ENCODE measurements around the gene VAMP8.
A peak's percentile ranks its signal among the peaks of the same experiment; 100 is the strongest.
"Not testable (repeated sequence)": the region's sequence is repeated elsewhere in the genome, so short reads cannot be mapped to it uniquely, and the experiment has no call there.

Gene VAMP8

GRCh38 chr2:85547859-85548607, 29.4 kb upstream of the VAMP8 start:
- no peak for DNase-seq

DNA sequence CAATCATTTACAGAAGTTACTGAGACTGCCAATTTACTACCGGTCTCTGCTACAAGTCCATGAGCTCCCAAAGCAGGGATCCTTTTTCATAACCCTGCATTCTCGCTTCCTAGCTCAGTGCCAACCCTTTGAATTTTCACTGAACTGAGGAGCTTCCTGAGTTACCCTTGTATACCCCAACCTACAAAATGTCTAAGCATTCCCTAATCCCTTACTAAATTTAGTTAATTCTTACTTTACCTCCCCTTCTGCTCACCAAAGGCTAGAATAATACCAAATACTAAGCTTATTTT, 28.8 kb upstream of the VAMP8 start:
- no peak for DNase-seq

DNA sequence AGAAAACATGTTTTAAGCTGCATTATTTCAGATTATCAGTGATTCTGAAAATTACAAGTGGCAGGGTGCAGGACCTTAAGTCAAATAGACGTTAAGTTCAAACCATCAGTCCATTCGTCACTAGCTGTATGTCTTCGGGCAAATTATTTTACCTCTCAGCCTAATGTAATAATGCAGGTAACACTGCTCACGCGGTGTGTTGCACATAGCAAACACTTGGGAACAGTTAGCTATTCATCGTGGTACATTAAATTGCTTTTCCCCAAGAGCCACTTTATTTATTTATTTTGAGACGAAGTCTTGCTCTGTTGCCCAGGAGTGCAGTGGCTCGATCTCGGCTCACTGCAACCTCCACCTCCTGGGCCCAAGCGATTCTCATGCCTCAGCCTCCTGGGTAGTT, 28.3 kb upstream of the VAMP8 start:
- no peak for DNase-seq

GRCh38 chr2:85549826-85550225, 27.6 kb upstream of the VAMP8 start:
- DNase-seq, result no peak

DNA sequence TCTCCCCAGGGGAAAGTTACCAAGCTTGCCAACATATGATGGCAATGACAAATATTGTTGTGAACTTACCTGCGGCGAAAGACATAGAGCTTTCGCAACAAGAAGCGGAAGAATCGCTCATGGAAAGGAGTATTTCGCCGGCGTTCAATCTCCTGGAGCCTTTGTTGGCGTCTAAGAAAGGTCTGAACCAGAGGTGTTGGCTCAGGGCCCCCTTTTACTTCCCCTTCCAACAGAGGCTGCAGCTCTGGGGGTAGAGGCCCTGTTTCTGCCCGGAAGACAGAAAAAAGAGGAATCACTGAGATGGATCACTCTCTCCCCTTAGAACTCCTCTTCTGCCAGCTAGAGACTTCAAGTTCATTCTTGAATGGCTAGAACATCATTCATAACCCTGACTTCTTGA, 26.9 kb upstream of the VAMP8 start:
- no peak for DNase-seq

DNA sequence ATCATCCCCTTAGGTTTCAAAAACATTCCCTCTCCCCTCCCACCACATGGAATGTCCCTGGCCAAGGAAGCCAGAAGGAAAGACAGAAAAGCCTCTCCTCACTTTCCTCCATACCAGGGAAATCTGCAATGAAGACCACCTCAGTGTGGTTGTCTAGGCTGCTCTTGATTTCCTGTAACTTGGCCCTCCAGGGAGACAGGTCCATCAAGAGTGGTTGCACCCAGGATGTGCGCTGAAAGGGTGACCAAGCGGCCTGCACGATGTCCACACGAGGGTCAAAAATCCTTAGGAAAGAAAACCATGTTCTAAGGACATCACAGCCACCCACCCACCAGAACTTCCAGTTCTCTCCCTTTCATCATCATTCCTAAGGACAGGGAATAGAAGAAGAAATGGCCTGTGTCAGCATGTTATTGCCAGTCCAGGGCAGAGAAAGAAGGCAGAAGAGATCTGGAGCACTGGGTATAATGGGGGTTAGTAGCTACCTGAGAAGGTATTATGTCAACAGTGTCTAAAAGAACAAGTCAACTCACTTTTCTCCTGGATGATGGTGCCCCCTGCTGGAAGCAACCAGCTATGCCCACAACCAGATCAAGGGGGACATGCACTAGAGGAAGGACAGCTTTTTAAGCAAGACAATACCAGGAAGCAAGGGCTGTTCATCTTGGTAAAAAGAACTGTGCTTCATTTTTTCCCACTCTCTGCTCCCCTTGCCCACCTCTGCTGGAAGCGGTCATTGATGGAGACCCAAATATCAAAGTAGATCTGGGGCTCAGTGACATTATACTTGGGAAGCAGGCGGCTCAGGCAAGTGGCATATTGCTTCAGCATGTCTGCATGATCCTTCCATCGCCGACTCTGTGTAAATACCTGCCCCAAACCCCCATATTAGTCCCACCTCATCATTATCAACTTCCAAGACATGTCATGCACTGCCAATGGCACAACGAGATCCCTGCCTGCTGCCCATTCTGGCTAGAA, 25.4 kb upstream of the VAMP8 start:
- DNase-seq, result peak; percentile 92

DNA sequence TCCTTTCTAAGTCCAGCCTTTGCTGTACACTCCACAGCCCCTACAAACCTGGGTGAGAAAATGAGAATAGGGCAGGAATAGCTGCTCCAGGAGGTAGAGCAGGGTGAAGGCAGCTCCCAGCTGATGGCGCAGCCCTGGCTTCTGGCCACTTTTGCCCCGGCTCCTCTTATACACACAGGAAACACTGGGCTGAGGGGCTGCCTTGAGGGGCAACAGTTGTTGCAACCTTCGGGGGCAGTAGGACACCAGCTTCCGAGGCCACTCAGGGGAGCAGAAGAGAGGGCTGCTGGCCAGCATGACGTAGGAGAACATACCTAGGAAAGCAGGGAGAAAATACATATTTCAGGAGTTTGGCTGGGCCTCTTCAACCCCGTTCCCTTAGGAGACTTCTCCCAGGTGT, 24.2 kb upstream of the VAMP8 start:
- no peak for DNase-seq

GRCh38 chr2:85554980-85555612, 22.3 kb upstream of the VAMP8 start:
- no peak for DNase-seq

- no peak for DNase-seq
Observed at GRCh38 chr2:85557130-85557529, 20.3 kb upstream of the VAMP8 start.

DNA sequence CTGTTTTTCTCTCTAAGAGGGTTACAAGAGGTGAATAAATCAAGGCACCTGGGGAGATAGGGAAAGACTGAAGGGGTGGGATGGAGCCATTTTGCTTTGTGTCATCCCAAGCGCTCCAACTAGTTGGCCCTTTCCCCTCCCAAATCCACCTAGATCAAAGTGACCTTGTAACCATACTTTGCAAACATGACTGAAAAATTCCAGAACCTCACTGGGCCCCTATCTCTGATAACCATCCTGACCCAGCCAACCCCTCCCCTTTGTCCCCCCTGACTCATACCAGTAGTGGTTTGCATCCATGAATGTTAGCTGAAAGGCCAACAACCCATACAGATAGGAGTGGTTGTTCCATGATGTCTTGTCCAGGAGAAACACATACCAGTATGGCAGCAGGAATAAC, 19.2 kb upstream of the VAMP8 start:
- no peak for DNase-seq

DNA sequence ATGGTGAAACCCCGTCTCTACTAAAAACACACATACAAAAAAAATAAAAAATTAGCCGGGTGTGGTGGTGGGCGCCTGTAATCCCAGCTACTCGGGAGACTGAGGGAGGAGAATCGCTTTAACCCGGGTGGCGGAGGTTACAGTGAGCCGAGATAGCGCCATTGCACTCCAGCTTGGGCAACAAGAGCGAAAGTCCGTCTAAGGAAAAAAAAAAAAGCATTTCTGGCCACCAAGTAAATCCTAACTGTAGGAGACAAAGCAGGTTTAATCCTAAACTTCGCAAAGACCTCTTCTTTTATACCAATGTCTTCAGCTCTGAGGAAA, 17.0 kb upstream of the VAMP8 start:
- not testable (repeated sequence) for DNase-seq

DNA sequence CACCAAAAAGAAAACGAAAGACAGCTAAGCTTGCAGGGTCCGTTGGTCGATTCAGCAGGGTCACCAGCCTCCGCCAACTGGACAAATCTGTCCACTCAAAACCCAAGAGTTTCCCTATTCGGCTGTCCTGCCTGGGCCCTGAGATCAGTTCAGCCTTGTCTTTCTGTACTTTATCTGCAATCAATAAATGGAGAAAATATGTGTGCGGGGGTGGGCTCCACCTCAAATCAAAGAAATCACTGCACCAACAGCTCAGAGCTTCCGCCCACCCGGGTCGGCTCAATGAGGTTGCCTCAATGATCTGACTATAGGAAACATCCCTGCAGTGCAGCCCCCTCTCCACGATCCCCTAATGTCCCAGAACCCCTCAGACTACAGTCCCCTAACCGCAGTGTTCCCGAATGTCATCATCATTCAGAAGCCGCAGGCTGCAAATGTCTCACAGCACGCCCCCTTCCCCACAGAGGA, 16.5 kb upstream of the VAMP8 start:
- no peak for DNase-seq

GRCh38 chr2:85561280-85562212, 15.8 kb upstream of the VAMP8 start, which contains the start of gene GGCX:
Gene GGCX, minus strand, starts transcription at chr2:85561493. Its CDS starts 65 bp downstream, at chr2:85561428.
- peak; percentile 94 for DNase-seq

- DNase-seq, result no peak
Observed at GRCh38 chr2:85564144-85564563, 13.2 kb upstream of the VAMP8 start.

DNA sequence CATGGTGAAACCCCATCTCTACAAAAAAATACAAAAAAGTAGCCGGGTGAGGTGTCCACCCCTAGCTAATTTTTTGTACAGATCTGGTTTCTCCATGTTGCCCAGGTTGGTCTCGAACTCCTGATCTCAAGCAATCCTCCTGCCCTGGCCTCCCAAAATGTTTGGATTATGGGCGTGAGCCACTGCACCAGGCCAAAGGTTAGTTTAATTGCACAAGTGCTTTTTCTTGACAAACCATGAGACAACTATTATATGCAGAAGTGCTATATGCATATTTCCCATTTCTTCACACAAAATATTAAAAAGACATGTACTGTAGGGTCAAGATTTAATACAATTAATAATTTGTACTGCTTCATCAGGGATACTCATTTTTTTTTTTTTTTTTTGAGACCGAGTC, 11.1 kb upstream of the VAMP8 start:
- DNase-seq, result no peak

DNA sequence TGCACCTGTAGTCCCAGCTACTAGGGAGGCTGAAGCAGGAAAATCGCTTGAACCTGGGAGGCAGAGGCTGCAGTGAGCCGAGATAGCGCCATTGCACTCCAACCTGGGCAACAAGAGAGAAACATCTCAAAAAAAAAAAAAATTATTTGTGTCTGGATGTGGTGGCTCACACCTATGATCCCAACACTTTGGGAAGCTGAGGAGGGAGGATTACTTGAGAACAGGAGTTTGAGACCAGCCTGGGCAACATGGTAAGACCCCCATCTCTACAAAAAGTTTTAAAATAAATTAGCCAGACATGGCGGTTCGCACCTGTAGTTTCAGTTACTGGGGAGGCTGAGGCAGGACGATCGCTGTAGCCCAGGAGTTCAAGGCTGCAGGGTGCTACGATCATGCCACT, 1.6 kb upstream of the VAMP8 start:
- no peak for DNase-seq

GRCh38 chr2:85577063-85577385, 362 bp upstream of the VAMP8 start:
- DNase-seq, result no peak

DNA sequence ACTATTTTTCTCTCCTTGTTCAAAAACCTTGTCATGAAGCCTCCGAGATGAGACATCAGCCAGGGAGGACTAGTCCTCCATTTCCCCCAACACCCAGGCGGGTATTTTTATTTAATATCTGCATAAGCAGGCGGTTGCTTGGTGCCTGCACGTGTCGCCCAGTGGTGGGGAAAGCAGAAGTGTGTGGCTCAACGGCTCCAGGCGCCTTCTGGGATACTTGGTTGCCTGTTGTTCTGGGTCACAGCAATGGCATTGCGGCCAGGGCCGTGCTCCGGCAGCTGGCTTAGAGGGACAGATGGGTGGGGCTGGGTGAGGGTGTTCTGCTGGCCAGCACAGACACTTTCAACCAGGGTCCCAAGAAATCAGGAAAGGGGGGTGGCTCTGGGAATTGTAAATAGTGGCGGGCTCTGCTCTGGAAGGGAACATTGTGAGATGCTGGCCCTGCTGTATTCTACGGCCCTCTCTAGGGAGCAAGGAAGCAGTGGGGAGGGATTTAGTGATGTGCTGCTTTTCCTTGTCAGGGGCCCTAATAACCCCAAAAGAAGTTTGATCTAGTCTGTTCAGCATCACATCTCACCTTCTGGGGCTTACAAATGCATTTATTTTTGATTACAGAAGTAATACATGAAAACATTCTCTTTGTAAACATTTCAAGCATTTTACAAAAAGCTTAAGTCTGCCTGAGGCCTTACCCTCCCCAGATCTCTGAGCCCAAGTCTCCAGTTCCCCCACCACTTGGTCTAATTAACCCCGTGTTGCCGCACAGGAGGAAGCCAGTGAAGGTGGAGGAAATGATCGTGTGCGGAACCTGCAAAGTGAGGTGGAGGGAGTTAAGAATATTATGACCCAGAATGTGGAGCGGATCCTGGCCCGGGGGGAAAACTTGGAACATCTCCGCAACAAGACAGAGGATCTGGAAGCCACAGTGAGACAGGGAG, 1.1 kb downstream of the VAMP8 start:
- no peak for DNase-seq

DNA sequence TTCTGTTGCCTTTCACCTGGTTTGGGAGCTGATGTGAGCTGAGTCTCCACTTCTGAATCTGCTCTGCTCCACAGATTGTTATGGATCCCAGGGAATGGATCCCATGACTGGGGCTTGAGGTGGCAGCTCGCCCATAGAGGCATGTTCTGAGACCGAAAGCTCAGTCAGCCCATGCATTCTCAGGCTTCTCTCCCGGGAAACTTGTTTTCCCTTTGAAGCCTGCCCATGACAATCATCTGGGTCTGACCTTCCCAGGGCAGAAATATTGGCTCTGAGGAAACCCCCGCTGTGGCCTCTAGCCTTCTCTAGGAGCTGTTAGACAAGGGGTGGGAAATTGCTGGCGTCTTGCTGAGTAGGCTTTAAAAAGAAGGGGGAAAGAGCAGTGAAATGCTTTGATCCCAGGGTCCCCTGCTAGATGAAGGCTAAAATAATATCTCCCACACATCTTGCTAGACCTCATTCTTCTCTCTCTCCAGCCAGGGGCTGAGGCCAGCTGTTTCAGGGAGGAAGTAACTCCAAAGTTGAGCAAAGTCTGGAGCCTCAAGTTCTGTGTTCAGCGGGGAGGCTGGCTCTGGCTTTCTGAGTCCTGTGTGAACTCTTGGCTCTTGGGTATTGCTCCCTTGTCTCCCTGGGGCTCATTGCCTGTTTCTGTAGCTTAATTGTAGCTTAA, 2.0 kb downstream of the VAMP8 start:
- no peak for DNase-seq

DNA sequence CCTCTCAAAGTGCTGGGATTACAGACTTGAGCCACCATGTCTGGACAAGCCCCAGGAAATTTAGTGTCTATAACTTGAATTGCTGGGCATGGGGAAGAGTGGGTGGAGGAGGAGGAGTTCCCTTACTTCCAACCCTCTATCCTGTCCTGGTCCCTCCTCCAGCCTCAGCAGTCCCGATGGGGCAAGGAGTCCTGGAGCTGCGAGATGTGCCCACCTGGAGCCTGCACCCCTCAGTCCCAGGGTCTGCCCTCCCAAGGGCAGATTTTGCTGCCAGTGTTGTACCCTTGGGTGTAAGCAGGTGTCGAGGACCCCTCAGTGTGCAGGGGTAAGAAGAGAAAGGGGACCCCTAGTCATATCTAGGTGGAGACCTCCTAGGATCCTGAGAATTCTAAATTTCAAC, 2.8 kb downstream of the VAMP8 start:
- DNase-seq, result no peak

DNA sequence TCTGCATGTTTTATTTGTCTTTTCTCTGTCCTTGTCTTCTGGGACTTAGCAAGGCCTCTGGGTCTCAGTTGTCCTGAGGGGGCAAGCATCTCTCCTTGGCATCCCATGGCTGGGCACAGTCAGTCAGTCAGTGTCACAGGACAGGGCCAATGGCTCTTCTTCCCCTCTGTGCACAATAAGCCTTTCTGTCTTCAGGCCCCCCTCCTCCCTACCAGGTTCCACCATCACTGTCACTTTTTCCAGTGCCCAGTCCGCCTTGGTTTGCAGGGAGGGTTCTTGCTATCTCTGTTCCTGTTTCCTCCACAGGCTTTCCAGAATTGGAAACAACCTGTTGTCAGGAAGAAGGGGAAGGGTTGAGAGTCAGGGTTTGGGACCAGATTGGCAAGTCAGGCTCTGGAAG, 5.1 kb downstream of the VAMP8 start:
- DNase-seq, result no peak

All from activated CD4-positive, alpha-beta T cell treated with anti-CD3 and anti-CD28 coated beads, Interleukin-2, amount 50 U/mL, for 1 hour (primary cell).